GM18502 (cell line): ENCODE data around the gene TJP1.

ENCODE experiments used
- ATAC-seq: cut with Tn5 transposase; IDR thresholded peaks from one replicate; pipeline ENCODE4 v1.9.1; 2021; ENCODE audit warnings: mild to moderate bottlenecking; ENCODE audit not compliant: unreplicated experiment, poor library complexity

The TJP1 gene

DNA sequence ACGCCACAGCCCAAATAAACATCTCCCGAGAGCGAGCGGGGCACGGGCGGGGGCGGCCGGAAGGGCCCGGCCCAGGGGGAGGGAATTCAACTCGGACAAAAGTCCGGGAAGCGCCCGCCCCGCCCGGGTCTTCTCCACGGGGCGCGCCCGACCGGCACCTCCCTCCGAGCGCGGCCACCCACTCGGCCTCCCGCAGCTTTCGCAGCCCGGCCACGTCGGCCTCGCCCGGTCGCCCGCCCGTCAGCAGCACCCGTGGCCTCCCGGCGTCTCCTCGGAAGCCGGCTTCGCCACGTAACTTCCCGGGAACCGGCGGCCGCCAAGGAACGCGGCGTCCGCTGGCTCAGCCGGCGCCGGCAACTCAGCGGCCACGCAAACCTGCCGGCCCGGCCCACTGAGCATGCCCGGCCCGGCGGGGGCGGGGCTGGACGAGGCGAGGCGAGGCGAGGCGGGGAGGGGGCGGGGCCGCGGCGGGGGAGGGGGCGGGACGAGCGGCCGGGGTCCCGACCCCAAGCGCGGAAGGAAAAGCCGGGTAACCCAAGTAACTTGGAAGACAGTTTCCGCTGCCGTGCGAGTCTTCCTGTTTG is at the start of gene TJP1:
Gene TJP1, minus strand, starts transcription at position 369 of the 584 bp plus-strand sequence. CDS start 440 bp downstream, outside the sequence.
- ATAC-seq: peak; percentile 30

- no peak for ATAC-seq
Measured at GRCh38 chr15:29871401-29871800, 49.1 kb upstream of the TJP1 start.

- ATAC-seq: no peak
Measured at GRCh38 chr15:29870495-29871151, 48.4 kb upstream of the TJP1 start.

- ATAC-seq: no peak
Measured at GRCh38 chr15:29867241-29868000, 45.2 kb upstream of the TJP1 start.

DNA sequence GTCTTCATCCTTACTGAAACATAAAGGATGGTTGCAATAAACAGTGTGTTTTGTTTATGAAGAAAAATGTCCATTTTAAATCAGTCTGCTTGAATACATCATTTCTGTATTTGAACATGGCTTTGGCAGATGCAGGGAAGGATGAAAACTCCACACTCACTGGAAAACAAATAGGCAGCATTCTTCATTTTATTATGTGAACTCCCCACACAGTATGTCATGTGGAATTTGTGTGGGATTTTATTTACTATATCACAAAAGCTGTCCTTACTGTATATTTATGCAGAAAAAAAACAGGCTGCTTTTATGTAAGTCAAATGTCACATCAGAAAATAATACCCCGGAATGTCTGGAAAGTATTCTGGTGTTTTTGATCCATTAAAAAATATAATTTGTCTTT is 44.1 kb upstream of the TJP1 start:
- ATAC-seq: no peak

DNA sequence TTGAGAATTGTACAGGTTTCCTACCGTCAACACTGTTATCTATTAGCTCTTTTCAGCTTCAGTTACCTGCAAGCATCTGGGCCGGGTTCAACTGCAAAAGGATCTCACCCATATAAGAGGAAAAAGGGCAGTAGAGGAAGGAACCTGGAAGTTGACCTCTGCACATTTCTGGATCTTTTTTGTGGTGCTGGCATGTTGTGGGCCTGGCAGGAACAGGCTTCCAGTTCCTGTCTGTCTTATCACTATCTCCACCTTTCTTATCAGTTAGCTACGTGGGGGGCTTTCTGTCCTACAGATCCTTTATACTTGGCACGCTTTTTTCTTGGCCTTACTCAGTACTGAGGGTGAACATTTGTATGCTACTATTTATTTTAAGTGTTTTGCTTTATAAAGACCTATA is 42.2 kb upstream of the TJP1 start:
- ATAC-seq: no peak

GRCh38 chr15:29863438-29863837 is 41.2 kb upstream of the TJP1 start:
- no peak for ATAC-seq

DNA sequence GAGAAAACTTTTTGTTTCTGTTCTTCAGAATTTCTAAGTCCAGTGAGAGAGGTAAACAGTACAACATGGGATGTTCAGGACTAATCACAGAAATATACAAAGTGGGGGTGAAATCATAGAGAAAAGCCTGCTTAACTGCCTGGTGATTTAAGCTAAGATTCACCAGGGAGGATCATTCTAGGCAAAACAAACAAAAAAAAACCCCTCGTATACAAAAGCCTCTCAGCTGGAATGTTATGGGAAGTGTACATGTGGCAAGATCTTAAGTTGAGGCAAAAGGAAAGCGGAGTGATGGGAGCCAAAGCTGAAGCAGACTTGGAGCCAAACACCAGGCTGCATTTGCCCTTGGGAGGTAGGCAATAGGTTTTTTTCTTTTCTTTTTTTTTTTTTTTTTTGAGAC is 40.0 kb upstream of the TJP1 start:
- no peak for ATAC-seq

DNA sequence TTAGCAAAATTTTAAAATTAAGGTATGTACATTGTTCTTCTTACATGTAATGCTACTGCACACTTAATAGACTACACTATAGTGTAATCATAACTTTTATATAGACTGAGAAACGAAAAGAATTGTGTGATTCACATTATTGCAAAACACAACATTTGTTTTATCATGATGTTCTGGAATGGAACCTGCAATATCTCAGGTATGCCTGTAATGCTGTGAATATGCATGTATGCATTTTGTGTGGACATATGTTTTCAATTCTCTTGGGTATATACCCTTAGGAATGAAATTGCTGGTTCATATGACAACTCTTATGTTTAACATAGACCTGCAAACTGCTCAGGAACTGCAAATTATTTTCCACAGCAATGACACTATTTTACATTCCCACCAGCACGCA is 38.6 kb upstream of the TJP1 start:
- no peak for ATAC-seq

DNA sequence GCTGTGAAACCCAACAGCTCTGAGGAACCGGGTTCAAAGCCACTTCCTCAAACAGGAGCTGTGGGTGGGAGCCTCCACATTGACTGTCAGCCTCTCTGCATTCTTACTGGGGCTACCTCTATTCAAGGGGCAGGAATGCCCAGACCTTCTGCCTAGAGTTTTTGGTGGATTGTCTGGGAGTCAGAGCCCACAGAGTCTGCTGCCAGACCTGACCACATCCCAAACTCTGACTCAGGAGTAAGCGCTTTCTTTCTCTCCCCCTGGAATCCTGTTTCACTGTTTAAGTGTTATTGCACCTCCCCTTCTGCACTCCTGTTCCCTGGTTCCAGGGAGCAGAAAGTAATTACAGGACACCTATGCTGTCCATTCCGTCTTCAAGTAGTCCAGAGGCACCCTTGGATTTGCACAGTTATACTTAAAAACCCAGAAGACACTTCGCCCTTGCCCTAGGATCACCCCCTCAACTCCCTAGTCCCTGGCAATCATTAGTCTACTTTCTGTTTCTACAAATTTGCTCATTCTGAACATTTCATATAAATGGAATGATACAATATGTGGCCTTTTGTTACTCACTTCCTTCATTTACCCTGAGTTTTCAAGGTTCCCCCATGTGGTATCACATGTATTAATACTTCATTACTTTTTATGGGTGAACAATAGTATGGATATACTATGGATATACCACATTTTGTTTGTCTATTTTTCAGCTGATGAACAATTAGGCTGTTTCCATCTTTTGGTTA is 37.9 kb upstream of the TJP1 start:
- ATAC-seq: no peak

- no peak for ATAC-seq
Measured at GRCh38 chr15:29859293-29859692, 37.0 kb upstream of the TJP1 start.

DNA sequence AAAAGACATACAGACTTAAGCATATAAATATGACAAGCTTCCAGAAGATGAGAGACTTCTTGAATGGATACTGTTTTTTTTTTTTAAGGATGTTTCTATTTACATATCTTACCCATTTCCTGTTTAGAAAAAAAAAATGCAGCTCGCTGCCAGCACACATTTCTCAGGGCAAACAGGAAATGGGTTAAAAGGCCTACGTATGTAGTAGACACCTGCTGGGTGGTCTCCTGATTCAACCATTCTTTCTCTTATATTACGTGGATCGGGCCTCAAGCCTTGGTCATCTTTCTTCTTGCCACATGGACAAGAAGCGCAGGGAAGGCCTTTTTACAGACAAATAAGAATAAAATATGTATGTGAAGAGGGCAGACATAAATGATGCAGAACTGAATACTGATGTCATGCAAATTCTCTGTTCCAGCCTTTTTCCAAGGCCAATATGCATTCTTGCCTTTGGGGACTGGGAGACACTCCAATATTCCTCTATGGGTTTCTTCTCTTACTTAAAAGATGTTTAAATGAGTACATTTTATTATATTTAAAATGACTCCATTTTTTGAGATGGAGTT is 35.0 kb upstream of the TJP1 start:
- no peak for ATAC-seq

- no peak for ATAC-seq
Measured at GRCh38 chr15:29854413-29854812, 32.1 kb upstream of the TJP1 start.

GRCh38 chr15:29853211-29853987 is 31.1 kb upstream of the TJP1 start:
- no peak for ATAC-seq

GRCh38 chr15:29852201-29852600 is 29.9 kb upstream of the TJP1 start:
- no peak for ATAC-seq

GRCh38 chr15:29849716-29850115 is 27.4 kb upstream of the TJP1 start:
- ATAC-seq: no peak

GRCh38 chr15:29849218-29849617 is 26.9 kb upstream of the TJP1 start:
- ATAC-seq: no peak

- no peak for ATAC-seq
Measured at GRCh38 chr15:29844290-29844903, 22.1 kb upstream of the TJP1 start.

DNA sequence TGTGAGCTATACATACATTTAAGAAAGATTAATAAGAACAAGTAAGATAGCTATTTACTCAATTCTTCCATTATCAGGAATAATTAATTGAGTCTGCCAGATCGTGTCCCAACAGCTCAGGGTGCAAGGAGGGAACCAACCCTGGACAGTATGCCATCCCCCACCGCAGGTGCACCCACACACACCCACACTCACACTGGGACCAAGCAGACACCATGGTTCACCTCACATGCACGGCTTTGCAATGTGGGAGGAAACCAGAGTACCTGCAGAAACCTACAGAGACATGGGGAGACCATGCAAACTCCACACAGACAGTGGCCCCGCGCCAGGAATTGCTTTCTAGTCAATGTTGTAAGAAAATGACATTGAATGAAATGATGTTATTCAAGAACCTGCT is 20.0 kb upstream of the TJP1 start:
- no peak for ATAC-seq
